ACHN (cell line): Measurements from ENCODE around the gene ACHE.

Source experiments
- DNase-seq: peaks from one replicate; pipeline ENCODE4 v3.0.0-alpha.2; 2015
- in situ Hi-C: cut with HindIII; loops from 2 replicates; pipeline ENCODE4 v1.10.0; 2017; ENCODE audit warnings: low sequenced_read_pairs, low pct_ligation_motif_present, low pct_unique_long_range_greater_than_20kb

The ACHE gene

GRCh38 chr7:100899432-100899831, 3.7 kb upstream of the ACHE start:
- in situ Hi-C loops: no loop called here
- no peak for DNase-seq

GRCh38 chr7:100897772-100898454, 2.2 kb upstream of the ACHE start:
- in situ Hi-C loops: no loop called here
- no peak for DNase-seq

- peak; percentile 50 for DNase-seq
These were observed 1.3 kb upstream of the ACHE start for GRCh38 chr7:100896732-100897608.

DNA sequence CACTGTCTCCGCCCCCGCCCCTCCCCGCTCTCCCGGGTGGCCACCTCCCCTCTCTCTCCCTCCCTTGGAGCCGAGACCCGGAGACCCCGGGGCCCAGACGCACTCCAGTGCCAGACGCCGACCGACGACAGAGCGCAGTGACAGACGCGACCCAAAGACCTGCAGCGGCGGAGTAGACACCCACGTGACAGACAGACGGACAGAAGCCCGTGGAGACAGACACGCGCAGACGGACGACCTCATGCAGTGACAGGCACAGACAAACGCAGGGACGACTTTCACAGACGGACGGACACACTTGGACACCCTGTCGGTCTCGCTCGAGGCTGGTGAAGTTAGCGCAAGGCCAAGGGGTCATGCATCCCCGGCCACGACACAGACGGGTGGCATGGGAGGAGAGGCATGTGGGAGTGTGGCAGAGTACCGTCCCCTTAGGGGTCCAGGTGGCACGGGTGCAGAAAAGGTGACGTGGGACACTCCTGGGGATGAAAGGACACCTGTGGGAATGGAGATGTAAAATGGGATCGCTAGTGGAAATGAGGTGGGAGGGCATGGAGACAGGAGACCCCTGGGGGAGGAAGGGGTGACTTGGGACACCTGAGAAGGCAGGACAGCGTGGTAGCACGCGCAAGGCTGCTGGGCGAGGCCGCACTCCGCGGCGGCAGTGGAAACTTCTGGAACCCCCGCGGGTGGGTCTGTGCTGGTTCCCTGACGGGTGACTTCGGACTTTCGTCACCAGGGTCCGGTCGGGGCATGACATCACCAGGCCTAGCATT, 456 bp upstream of the ACHE start:
- in situ Hi-C loops: no loop called here

More at GRCh38 chr7:100896732-100897608, 1.3 kb upstream of the ACHE start:
- in situ Hi-C loops: no loop called here

GRCh38 chr7:100894860-100895700, 608 bp downstream of the ACHE start:
- in situ Hi-C loops: no loop called here
- peak; percentile 56 for DNase-seq

More for the DNA sequence above, 456 bp upstream of the ACHE start:
- DNase-seq: no peak

GRCh38 chr7:100893910-100894721, 1.6 kb downstream of the ACHE start:
- no peak for DNase-seq
- in situ Hi-C loops: no loop called here

- in situ Hi-C loops: no loop called here
- no peak for DNase-seq
These were observed 2.3 kb downstream of the ACHE start for GRCh38 chr7:100893318-100893895.

DNA sequence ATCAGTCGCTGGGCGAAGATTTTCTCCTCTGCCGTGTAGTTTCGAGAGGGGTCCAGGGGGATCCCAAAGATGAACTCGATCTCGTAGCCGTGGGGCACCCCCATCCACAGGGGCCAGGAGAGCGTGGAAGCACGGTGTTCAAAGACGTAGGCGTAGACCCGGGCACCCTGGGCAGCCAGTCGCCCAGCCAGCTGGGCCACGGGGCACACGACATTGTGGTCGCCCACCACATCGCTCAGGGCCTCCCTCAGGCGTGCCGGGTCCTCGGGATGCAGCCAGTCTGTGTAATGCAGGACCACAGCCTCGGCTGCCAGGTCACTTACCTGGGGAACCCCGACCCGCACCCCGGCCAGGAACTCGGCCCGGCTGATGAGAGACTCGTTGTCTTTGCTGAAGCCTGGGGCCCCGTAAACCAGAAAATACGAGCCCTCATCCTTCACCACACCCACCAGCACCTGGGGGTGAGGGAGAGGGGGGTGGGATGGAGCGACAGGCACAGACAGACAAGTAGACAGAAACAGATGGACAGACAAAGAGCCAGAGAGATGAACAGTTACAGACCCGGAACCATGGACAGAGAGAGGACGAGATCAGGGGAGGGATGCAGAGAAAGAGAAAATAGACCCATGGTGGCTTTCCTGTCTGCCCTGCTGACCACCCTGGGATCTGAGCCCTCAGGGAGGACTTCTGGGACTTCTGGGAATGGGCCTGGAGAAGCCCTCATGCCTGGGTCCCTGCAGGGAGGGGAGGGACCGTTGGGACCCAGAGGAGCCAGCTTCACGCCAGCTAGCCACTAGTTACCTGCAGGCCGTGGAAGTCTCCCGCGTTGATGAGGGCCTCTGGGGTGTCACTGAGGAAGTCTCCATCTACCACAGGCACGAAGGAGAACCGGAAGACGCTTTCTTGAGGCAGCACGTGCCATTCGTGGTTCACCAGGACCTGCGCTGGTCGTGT, 3.0 kb downstream of the ACHE start:
- in situ Hi-C loops: no loop called here
- no peak for DNase-seq

- peak; percentile 51 for DNase-seq
These were observed 4.0 kb downstream of the ACHE start for GRCh38 chr7:100891568-100892247.

DNA sequence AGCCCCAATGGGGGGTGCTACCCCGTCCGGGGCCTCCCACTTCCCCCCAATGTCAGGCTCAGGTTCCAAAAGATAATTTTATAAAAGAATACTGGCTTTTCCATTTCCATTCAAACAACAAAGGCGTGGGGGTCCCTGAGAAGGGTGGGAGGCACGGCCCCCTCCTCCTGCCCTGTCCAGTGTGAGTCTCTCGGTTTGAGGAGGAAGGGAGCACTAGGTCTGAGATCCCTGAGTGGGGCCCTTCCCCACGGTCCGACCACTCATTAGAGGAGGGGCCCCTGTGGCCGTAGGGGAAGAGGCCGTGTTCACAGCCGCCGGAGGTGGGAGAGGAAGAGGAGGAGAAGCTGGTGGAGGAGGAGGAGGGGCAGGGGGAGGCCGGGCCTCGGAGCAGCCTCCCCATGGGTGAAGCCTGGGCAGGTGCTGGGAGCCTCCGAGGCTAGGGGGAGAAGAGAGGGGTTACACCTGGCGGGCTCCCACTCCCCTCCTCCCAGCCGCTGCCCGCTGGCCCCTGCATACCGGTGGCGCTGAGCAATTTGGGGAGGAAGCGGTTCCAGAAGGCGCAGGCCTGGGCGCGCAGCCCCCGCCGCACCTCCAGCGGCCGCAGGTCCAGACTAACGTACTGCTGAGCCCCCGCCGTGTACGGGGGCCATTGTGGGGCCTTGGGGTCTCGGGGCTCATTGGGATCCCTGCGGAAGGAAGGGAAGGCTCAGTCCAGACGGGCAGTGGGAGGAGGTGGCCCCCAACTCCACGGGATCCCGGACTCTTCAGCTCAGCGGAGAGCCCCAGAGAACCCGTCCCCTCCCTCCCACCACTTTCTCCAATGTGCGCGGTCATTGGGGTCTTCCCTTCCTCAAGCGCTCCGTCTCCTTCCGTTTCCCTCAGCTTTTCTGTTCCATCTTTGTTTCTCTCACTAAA, 4.8 kb downstream of the ACHE start:
- in situ Hi-C loops: no loop called here

More at GRCh38 chr7:100891568-100892247, 4.0 kb downstream of the ACHE start:
- in situ Hi-C loops: no loop called here

GRCh38 chr7:100888988-100889750, 6.5 kb downstream of the ACHE start, which contains the start of gene UFSP1:
Gene UFSP1, minus strand, starts transcription at chr7:100889715. Its CDS starts 444 bp downstream, at chr7:100889271.
- DNase-seq: no peak
- in situ Hi-C loops: loop anchor here (10.0 kb wide), 1 partner anchor 166 kb away; no protein-coding TSS in a partner anchor

More for the DNA sequence above, 4.8 kb downstream of the ACHE start:
- DNase-seq: peak; percentile 42

DNA sequence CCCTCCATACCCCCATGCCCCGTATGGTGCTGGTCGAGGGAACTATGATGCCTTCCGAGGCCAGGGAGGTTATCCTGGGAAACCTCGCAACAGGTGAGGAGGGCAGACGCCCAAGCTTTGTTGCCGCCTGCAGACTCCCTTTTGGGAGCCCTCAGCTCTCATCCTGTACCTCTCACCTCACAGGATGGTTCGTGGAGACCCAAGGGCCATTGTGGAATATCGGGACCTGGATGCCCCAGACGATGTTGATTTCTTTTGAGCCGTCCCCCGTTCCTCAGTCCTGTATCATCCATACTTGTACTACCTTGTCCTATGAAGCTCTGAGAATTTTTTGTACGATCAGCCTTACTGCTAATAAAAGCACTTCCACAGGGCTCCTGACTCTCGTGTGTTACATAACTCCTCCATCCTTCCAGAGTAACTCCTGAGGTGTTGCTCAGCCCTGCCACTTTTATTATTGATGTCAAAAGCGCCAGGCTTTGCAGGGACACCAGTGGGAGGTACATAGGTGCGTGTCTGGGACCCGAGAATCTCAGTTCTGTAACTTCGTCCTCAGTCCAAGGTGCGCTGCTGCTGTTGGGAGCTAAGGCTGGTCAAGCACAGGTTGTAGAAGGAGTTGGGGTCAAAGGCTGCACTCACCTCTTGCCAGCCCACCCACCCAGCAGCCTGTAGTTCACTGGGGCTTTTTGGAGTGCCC, 7.2 kb downstream of the ACHE start:
- in situ Hi-C loops: loop anchor here (10.0 kb wide), 1 partner anchor 166 kb away; no protein-coding TSS in a partner anchor

More for the DNA sequence above, 7.2 kb downstream of the ACHE start:
- no peak for DNase-seq
